K562 (cell line): ENCODE results near the gene MLLT11. TPM values are rescaled to one million over a fixed set of nuclear protein-coding genes. Genes with fewer than 3 reads are reported as not detected.

Source experiments
- CBX2 ChIP-seq: fragments of 200-600 bp; sonication (generic); IDR thresholded peaks from one replicate; pipeline ENCODE4 v1.6.1; 2012; ENCODE audit warnings: mild to moderate bottlenecking, low read length, inconsistent platforms; ENCODE audit not compliant: insufficient read depth, poor library complexity, severe bottlenecking
- CEBPG ChIP-seq, 3 experiments: fragments of 200-800 bp in 1 of 3; sonication (Bioruptor generic) in 1 of 3; sonication (generic) in 1 of 3; formaldehyde crosslinking in 1 of 3; IDR thresholded peaks in 2 of 3; conservative IDR thresholded peaks in 1 of 3; 2 replicates each; pipeline versions ENCODE4 v1.6.1 to v1.8.0; 2016 to 2022; ENCODE audit warnings: missing compliant biosample characterization in 2 of 3, missing genetic modification characterization in 2 of 3, mild to moderate bottlenecking in 1 of 3, missing genetic modification reagents in 1 of 3
- CHCHD3 ChIP-seq: fragments of 250-450 bp; sonication (Bioruptor Pico); IDR thresholded peaks from 2 replicates; pipeline ENCODE4 v2.1.2; 2022; ENCODE audit warnings: mild to moderate bottlenecking
- CREM ChIP-seq: IDR thresholded peaks from 2 replicates; pipeline ENCODE4 v1.6.1; 2014; ENCODE audit warnings: antibody characterized with exemption, low read depth
- DPF2 ChIP-seq: fragments of 450-650 bp; IDR thresholded peaks from 2 replicates; pipeline ENCODE4 v1.6.1; 2016
- E2F1 ChIP-seq: sonication (generic); formaldehyde crosslinking; IDR thresholded peaks from 2 replicates; pipeline ENCODE4 v1.8.1; 2023; ENCODE audit warnings: mild to moderate bottlenecking, missing genetic modification reagents, moderate library complexity
- EP300 ChIP-seq: IDR thresholded peaks from 2 replicates; pipeline ENCODE4 v1.6.1; 2012; ENCODE audit warnings: low read length, improper control_type of control experiment
- ESRRA ChIP-seq: fragments of 450-650 bp; IDR thresholded peaks from 2 replicates; pipeline ENCODE4 v1.6.1; 2014; ENCODE audit warnings: low read depth, mild to moderate bottlenecking, moderate library complexity, borderline replicate concordance
- GATAD2B ChIP-seq: fragments of 450-650 bp; IDR thresholded peaks from 2 replicates; pipeline ENCODE4 v1.6.1; 2017; ENCODE audit warnings: mild to moderate bottlenecking, borderline replicate concordance
- HBP1 ChIP-seq: fragments of 450-650 bp; formaldehyde crosslinking; IDR thresholded peaks from 2 replicates; pipeline ENCODE4 v1.4.0; 2022; ENCODE audit warnings: missing genetic modification characterization
- HOXB6 ChIP-seq: fragments of 250-450 bp; sonication (Bioruptor Pico); IDR thresholded peaks from 2 replicates; pipeline ENCODE4 v1.5.1; 2022; ENCODE audit warnings: mild to moderate bottlenecking, borderline replicate concordance
- KAT7 ChIP-seq: sonication (generic); formaldehyde crosslinking; IDR thresholded peaks from 2 replicates; pipeline ENCODE4 v1.8.0; 2022; ENCODE audit warnings: missing genetic modification reagents, mild to moderate bottlenecking, borderline replicate concordance
- LCOR ChIP-seq: sonication (generic); formaldehyde crosslinking; IDR thresholded peaks from 2 replicates; pipeline ENCODE4 v1.8.0; 2022; ENCODE audit warnings: mild to moderate bottlenecking, missing genetic modification reagents
- MIER1 ChIP-seq: fragments of 450-650 bp; IDR thresholded peaks from 2 replicates; pipeline ENCODE4 v1.6.1; 2016; ENCODE audit warnings: antibody characterized with exemption, mild to moderate bottlenecking, low read depth
- NFATC3 ChIP-seq: fragments of 450-650 bp; IDR thresholded peaks from 2 replicates; pipeline ENCODE4 v1.6.1; 2017; ENCODE audit warnings: mild to moderate bottlenecking
- SIN3A ChIP-seq, 2 experiments: fragments of 150-350 bp in 1 of 2; IDR thresholded peaks; 2 replicates each; pipeline ENCODE4 v1.6.1; 2011 to 2016; ENCODE audit warnings: borderline replicate concordance in 2 of 2, low read depth in 2 of 2, low read length in 2 of 2, mild to moderate bottlenecking in 2 of 2, moderate library complexity in 2 of 2; ENCODE audit not compliant: control insufficient read depth in 1 of 2
- SLC30A9 ChIP-seq: fragments of 250-450 bp; sonication (Bioruptor Pico); IDR thresholded peaks from 2 replicates; pipeline ENCODE4 v1.8.0; 2022; ENCODE audit warnings: mild to moderate bottlenecking, moderate library complexity
- SMARCC2 ChIP-seq: fragments of 450-650 bp; IDR thresholded peaks from 2 replicates; pipeline ENCODE4 v1.6.1; 2017; ENCODE audit warnings: antibody characterized with exemption, moderate library complexity, mild to moderate bottlenecking, low read depth
- THRAP3 ChIP-seq: fragments of 450-650 bp; IDR thresholded peaks from 2 replicates; pipeline ENCODE4 v1.6.1; 2016; ENCODE audit warnings: mild to moderate bottlenecking, inconsistent platforms, borderline replicate concordance
- ZBTB1 ChIP-seq: sonication (generic); formaldehyde crosslinking; IDR thresholded peaks from 2 replicates; pipeline ENCODE4 v1.8.1; 2023; ENCODE audit warnings: missing genetic modification reagents, low read depth, mild to moderate bottlenecking, borderline replicate concordance
- ZNF143 ChIP-seq: sonication (generic); formaldehyde crosslinking; IDR thresholded peaks from 2 replicates; pipeline ENCODE4 v1.9.0; 2022; ENCODE audit warnings: mild to moderate bottlenecking, missing genetic modification reagents
- ZNF24 ChIP-seq: fragments of 450-650 bp; IDR thresholded peaks from 2 replicates; pipeline ENCODE4 v1.6.1; 2016
- ZNF512 ChIP-seq: IDR thresholded peaks from 2 replicates; pipeline ENCODE4 v1.6.1; 2016; ENCODE audit warnings: missing genetic modification characterization, missing compliant biosample characterization
- ZNF586 ChIP-seq: fragments of 450-650 bp; formaldehyde crosslinking; conservative IDR thresholded peaks from 2 replicates; pipeline ENCODE4 v1.4.0; 2020; ENCODE audit warnings: mild to moderate bottlenecking, moderate library complexity
- ZNF77 ChIP-seq: fragments of 250-450 bp; sonication (Bioruptor Pico); IDR thresholded peaks from 2 replicates; pipeline ENCODE4 v1.5.0; 2020
- polyA plus RNA-seq, 8 experiments: library from polyadenylated mRNA; depleted of rRNA in 4 of 8; stranded (reverse) in 5 of 8; unstranded in 3 of 8; fragments of >200 nt; fragmentation: Nextera tagmentation in 2 of 8; fragmentation: Illumina TruSeq in 1 of 8; extraction: Ambion mirVana in 2 of 8; extraction: Trizol in 1 of 8; gene quantifications; 2 replicates each; pipeline versions ENCODE4 v1.2.1 to v1.2.3, GENCODE V29; 2011 to 2014; ENCODE audit warnings: inconsistent platforms in 1 of 8, missing spikeins in 1 of 8
- total RNA-seq, 7 experiments: library from RNA; depleted of rRNA in 6 of 7; stranded (reverse); fragments of >200 nt in 6 of 7; fragmentation: Illumina TruSeq in 2 of 7; extraction: Trizol in 2 of 7; gene quantifications; 2 replicates each; pipeline versions ENCODE4 v1.2.1 to v1.2.3, GENCODE V29; 2011 to 2021; ENCODE audit warnings: low replicate concordance in 1 of 7

Gene MLLT11
- total and polyA plus RNA-seq, 9 of the 15 experiments (the other 6 are each of a cell fraction or from before 2014, with no cell fraction given) = 12.1 to 91.0 (median 22.0) TPM

- TF ChIP-seq DPF2 (peak; percentile 94), ZBTB1 (CRISPR knock-in tag) (no peak), CEBPG (CRISPR knock-in tag; IDR thresholded peaks at IDR 0.05) (peak; percentile 88), CEBPG (tag; conservative IDR thresholded peaks at IDR 0.05 in 1 of 2, IDR thresholded peaks at IDR 0.05 in 1 of 2) (peak; percentile 48 to 87), NFATC3 (no peak), LCOR (CRISPR knock-in tag) (peak; percentile 61; the same call in 1 of the 2 replicates), ZNF512 (tag) (no peak), SMARCC2 (no peak; the same call in 1 of the 2 replicates), ZNF143 (CRISPR knock-in tag) (no peak), CREM (0 out of 2 replicates have a peak, but pooled peaks have one; percentile 13), SIN3A (IDR thresholded peaks at IDR 0.05; ENCODE audit: borderline replicate concordance in 2 of 2, control insufficient read depth in 1 of 2, low read depth in 2 of 2, low read length in 2 of 2) (no peak), MIER1 (no peak), E2F1 (CRISPR knock-in tag) (no peak), THRAP3 (no peak), EP300 (peak; percentile 84), KAT7 (CRISPR knock-in tag) (no peak), GATAD2B (no peak), ESRRA (peak; percentile 88), HOXB6 (CRISPR knock-in tag) (no peak), SLC30A9 (no peak), ZNF77 (CRISPR knock-in tag) (no peak), CHCHD3 (CRISPR knock-in tag) (no peak), ZNF586 (CRISPR knock-in tag) (no peak), HBP1 (CRISPR knock-in tag) (peak; percentile 74; the same call in 1 of the 2 replicates), ZNF24 (peak; percentile 31; the same call in 1 of the 2 replicates), CBX2 (no peak)
These were observed 5.1 kb upstream of the MLLT11 start (continued) for GRCh38 chr1:151054971-151055547.
